ENCODE data around the gene NPC2. TPM values are rescaled to one million over a fixed set of nuclear protein-coding genes. Genes with fewer than 3 reads are reported as not detected.

NPC2 gene
- total and polyA plus RNA-seq, 2 donors (not counting 3 experiments of a cell fraction or from before 2014, with no cell fraction given): 203 to 406 TPM

- Histone ChIP-seq H3K27ac (ENCODE audit: insufficient read depth, low read depth, low read length) (peak overlapping the region; percentile 33), H3K9me3 (replicated peaks; ENCODE audit: control insufficient read depth, insufficient read depth, low read length) (no peaks in the 10 kb centered on the region), H2AFZ (ENCODE audit: low read depth, low read length) (no peak overlapping the region), H3K9me1 (replicated peaks; ENCODE audit: control insufficient read depth, extremely low read depth, insufficient read depth, low read length) (no peaks in the 10 kb centered on the region), H3K4me1 (ENCODE audit: control insufficient read depth, extremely low read depth, insufficient read depth, low read length) (peaks cover 51% of the 10 kb centered on the region), H3K36me3 (ENCODE audit: control insufficient read depth in 2 of 2, extremely low read depth in 1 of 2, insufficient read depth in 2 of 2, low read length in 2 of 2) (peaks cover 10% of the 10 kb centered on the region in 2 experiments), H3K27me3 (ENCODE audit: control insufficient read depth in 2 of 2, insufficient read depth in 2 of 2, low read length in 2 of 2) (no peaks in the 10 kb centered on the region), H3K9ac (replicated peaks; ENCODE audit: extremely low read depth, insufficient read depth, low read length) (no peak overlapping the region), H3K79me2 (ENCODE audit: control insufficient read depth, insufficient read depth, low read length) (peaks cover 18% of the 10 kb centered on the region), H4K20me1 (replicated peaks; ENCODE audit: control insufficient read depth, extremely low read depth, insufficient read depth, low read length) (no peaks in the 10 kb centered on the region), H3K4me3 (replicated peaks in 1 of 3; ENCODE audit: insufficient read depth in 1 of 3, low read depth in 1 of 3, low read length in 3 of 3) (no peak overlapping the region), H3K4me2 (ENCODE audit: insufficient read depth, low read length) (peak overlapping the region; percentile 44)
- no TSS peak for BruUV-seq (replicated peaks)
- FAIRE-seq: no peak
- ChIA-PET POLR2A (no interaction called here), CTCF (interaction anchor here (1.5 to 1.7 kb wide), 2 partner anchors 21 to 375 kb away, joined by 3 to 4 read pairs; no protein-coding TSS in a partner anchor)
- TF ChIP-seq POLR2A (IDR thresholded peaks at IDR 0.05; ENCODE audit: low read depth, low read length): no peak
- no peak for TF ChIP-seq POLR2AphosphoS5 (IDR thresholded peaks at IDR 0.05; ENCODE audit: insufficient read depth, low read depth, low read length)
- no peak for TF ChIP-seq CTCF (IDR thresholded peaks at IDR 0.05; ENCODE audit: extremely low read depth in 1 of 2, insufficient read depth in 1 of 2, low read depth in 1 of 2, low read length in 2 of 2)
- TF ChIP-seq FOS (IDR thresholded peaks at IDR 0.05; ENCODE audit: borderline replicate concordance, insufficient read depth, low read length): no peak
- no peak for TF ChIP-seq MYC (IDR thresholded peaks at IDR 0.05; ENCODE audit: low read depth, low read length)
- no peak for TF ChIP-seq EZH2 (IDR thresholded peaks at IDR 0.05; ENCODE audit: borderline replicate concordance, low read depth, low read length, severe bottlenecking)
- no peak for TF ChIP-seq JUN (IDR thresholded peaks at IDR 0.05; ENCODE audit: borderline replicate concordance, insufficient read depth, insufficient read length, low read depth)
- TF ChIP-seq GATA2 (IDR thresholded peaks at IDR 0.05; ENCODE audit: insufficient read depth, insufficient read length, low read depth, low read length): no peak
- TF ChIP-seq MAX (IDR thresholded peaks at IDR 0.05; ENCODE audit: insufficient read depth, insufficient read length): no peak
- no peak for DNase-seq (ENCODE audit: low read depth, low spot score)
- intact Hi-C loops (cut with micrococcal nuclease): loop anchor here (2.0 kb wide), 1 partner anchor 809 kb away; no protein-coding TSS in a partner anchor
- dilution Hi-C loops (cut with MboI; ENCODE audit: extremely low pct_ligation_motif_present, low sequenced_read_pairs): no loop called here
These were observed 6.9 kb downstream of the NPC2 start for GRCh38 chr14:74486164-74486563.
